Measurements from ENCODE around the gene CERS6.
"Not testable (repeated sequence)": the region's sequence is repeated elsewhere in the genome, so short reads cannot be mapped to it uniquely, and the experiment has no call there.

- not testable (repeated sequence) for TF ChIP-seq EP300 (IDR thresholded peaks at IDR 0.05; ENCODE audit: low read depth); POLR2A (IDR thresholded peaks at IDR 0.05); POLR2AphosphoS5 (IDR thresholded peaks at IDR 0.05)
- TF ChIP-seq, protein P1, sequence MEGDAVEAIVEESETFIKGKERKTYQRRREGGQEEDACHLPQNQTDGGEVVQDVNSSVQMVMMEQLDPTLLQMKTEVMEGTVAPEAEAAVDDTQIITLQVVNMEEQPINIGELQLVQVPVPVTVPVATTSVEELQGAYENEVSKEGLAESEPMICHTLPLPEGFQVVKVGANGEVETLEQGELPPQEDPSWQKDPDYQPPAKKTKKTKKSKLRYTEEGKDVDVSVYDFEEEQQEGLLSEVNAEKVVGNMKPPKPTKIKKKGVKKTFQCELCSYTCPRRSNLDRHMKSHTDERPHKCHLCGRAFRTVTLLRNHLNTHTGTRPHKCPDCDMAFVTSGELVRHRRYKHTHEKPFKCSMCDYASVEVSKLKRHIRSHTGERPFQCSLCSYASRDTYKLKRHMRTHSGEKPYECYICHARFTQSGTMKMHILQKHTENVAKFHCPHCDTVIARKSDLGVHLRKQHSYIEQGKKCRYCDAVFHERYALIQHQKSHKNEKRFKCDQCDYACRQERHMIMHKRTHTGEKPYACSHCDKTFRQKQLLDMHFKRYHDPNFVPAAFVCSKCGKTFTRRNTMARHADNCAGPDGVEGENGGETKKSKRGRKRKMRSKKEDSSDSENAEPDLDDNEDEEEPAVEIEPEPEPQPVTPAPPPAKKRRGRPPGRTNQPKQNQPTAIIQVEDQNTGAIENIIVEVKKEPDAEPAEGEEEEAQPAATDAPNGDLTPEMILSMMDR (IDR thresholded peaks at IDR 0.05), result not testable (repeated sequence)
Observed at GRCh38 chr2:168768357-168768756, 312.3 kb downstream of the CERS6 start.

All from transverse colon (tissue), 4 donors.